MG63 (cell line): ENCODE measurements around the gene SLC24A3. TPM values are rescaled to one million over a fixed set of nuclear protein-coding genes. Genes with fewer than 3 reads are reported as not detected.
A peak's percentile ranks its signal among the peaks of the same experiment; 100 is the strongest.

ENCODE experiments used
- DNase-seq: peaks from one replicate; pipeline ENCODE4 v3.0.0-alpha.2; 2020
- H3K27me3 ChIP-seq: fragments of 250-450 bp; sonication (Bioruptor Pico); 2 replicates; pipeline ENCODE4 v1.5.1; 2020; ENCODE audit warnings: mild to moderate bottlenecking, moderate library complexity
- H3K36me3 ChIP-seq: fragments of 250-450 bp; sonication (Bioruptor Pico); 2 replicates; pipeline ENCODE4 v1.5.1; 2020; ENCODE audit warnings: mild to moderate bottlenecking, moderate library complexity
- H3K4me3 ChIP-seq: fragments of 250-450 bp; sonication (Bioruptor Pico); 2 replicates; pipeline ENCODE4 v1.5.1; 2020; ENCODE audit warnings: mild to moderate bottlenecking, moderate library complexity
- H3K9me3 ChIP-seq: fragments of 250-450 bp; sonication (Bioruptor Pico); 2 replicates; pipeline ENCODE4 v1.5.1; 2020; ENCODE audit warnings: mild to moderate bottlenecking, moderate library complexity
- total RNA-seq: library from RNA; depleted of rRNA; stranded (reverse); fragments of >200 nt; shearing (Covaris generic); gene quantifications from 2 replicates; pipeline ENCODE4 v1.2.3, GENCODE V29; 2014; ENCODE audit warnings: low replicate concordance

SLC24A3 gene
- total RNA-seq, 1 experiment from 2014 or later = not detected

DNA sequence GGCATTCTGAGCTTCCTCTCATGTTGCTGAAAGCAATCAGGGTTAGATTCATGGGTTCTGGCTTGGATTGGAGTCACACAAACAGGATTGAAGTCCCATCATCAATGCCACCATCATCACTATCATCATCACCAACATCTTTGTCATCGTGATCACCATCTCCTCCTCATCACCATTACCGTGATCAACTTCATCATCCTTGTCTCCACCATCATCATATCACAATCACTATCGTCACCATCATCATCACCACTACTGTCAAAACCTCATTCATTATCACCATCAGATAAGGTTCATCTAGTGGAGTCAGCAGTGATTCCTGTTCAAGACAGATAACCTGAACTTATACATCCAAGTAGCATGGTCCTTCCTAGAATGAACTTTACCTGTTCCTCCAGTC, 351.8 kb downstream of the SLC24A3 start:
- Histone ChIP-seq H3K27me3 (no peaks in the 10 kb centered on the region), H3K4me3 (no peak overlapping the region)
- no peak for DNase-seq

DNA sequence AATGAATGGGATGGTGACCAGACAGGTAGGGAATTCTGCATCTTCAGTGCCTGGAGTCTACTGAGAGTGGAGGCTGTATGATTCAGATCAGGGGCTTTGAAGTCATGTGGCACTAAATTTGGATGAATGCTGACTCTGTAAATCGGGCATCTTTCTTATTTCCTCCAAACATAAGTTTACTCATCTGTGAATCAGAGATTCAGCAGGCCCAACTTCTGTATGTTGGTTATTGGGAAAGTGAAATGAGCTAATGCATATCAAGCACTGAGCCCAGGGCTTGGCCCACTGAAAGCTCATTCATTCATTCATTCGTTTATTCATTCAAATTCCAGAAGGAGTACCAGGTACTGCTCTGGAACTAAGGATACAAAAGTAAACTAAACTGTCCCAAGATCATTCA, 353.3 kb downstream of the SLC24A3 start:
- Histone ChIP-seq H3K36me3 (no peaks in the 10 kb centered on the region), H3K9me3 (no peaks in the 10 kb centered on the region), H3K4me3 (no peak overlapping the region), H3K27me3 (no peaks in the 10 kb centered on the region)
- no peak for DNase-seq

More for the DNA sequence above, 351.8 kb downstream of the SLC24A3 start:
- Histone ChIP-seq H3K36me3 (no peaks in the 10 kb centered on the region), H3K9me3 (no peaks in the 10 kb centered on the region)

DNA sequence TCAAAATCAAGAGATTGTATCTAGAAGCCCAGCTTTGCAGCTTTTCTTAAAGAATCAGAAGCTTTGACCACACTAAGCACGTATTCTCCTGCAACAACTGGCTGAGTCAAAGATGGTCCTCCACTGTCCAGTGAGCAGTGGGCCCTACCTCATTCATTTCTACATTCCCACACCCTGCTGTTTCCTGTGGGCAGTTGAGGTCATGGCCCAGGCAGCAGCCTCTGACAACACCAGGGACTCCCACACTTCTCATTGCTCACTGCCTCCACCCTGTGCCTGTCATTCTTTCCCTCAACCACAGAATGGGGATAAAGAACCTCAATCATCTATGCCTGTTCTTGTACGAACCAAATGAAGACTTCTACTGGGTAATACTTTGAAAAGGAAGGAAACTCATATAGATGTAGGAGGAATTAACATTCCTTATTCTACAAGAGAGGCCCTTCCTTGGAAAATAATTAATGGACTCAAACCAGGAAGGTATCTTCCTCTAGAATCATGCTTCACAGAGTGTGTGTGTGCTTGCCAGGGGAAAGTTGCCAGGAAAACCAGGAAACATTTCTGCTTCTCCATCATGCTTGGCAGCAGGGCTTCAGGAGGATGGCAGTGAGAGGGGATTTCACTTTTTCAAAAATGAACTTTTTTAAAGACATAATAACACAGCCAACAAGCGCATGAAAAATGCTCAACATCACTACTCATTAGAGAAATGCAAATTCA, 353.9 kb downstream of the SLC24A3 start:
- Histone ChIP-seq H3K4me3 (no peak overlapping the region), H3K9me3 (no peaks in the 10 kb centered on the region), H3K36me3 (no peaks in the 10 kb centered on the region), H3K27me3 (no peaks in the 10 kb centered on the region)
- no peak for DNase-seq

DNA sequence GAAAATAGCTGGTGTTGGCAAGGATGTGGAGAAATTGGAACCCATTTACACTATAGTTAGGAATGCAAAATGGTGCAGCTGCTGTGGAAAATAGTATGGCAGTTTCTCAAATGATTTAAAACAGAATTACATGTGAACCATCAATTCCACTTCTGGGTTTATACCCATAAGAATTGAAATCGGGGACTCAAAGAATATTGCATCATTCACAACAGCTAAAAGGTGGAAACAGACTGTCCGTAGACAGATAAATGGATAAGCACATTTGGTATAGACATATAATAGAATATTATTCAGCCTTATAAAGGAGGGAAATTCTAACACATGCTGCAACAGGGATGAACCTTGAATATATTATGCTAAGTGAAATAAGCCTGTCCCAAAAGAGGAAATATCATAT, 355.7 kb downstream of the SLC24A3 start:
- H3K4me3 ChIP-seq = no peak overlapping the region
- DNase-seq = no peak
- no peaks in the 10 kb centered on the region for H3K9me3 ChIP-seq
- H3K27me3 ChIP-seq = no peaks in the 10 kb centered on the region
- no peaks in the 10 kb centered on the region for H3K36me3 ChIP-seq

DNA sequence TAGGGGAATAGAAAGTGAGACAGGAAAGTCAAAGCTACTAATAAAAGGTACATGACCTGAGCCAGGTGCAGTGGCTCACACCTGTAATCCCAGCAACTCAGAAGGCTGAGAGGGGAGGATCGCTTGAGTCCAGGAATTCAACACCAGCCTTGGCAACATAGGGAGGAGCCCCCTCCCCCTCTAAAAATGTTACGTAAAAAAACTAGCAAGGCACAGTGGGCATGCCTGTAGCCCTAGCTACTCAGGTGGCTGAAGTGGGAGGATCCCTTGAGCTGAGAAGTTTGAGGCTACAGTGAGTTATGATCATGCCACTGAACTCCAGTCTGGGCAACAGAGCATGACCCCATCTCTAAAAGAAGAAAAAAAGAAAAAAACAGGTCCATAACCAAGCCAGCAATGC, 359.6 kb downstream of the SLC24A3 start:
- Histone ChIP-seq H3K36me3 (no peaks in the 10 kb centered on the region), H3K4me3 (no peak overlapping the region), H3K9me3 (no peaks in the 10 kb centered on the region), H3K27me3 (no peaks in the 10 kb centered on the region)
- DNase-seq = no peak

DNA sequence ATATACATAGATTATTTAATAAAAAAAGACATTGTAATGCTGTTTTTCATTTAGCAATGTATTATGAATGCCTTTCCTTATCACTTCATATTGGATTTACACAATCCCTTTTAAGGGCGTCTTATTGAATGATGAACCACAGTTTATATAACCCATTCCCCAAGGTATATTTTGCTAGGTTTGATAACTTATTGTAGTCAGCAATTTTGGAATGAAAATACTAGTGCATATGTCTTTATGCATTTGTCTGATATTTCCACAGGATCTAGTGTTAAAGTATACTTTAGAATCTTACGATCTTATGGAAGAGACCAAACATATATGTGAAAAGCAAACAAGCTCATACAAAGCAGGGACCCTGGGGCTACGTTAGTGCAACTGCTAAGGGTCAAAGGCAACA, 365.2 kb downstream of the SLC24A3 start:
- no peaks in the 10 kb centered on the region for H3K27me3 ChIP-seq
- no peaks in the 10 kb centered on the region for H3K9me3 ChIP-seq
- DNase-seq = no peak
- no peak overlapping the region for H3K4me3 ChIP-seq
- no peaks in the 10 kb centered on the region for H3K36me3 ChIP-seq

DNA sequence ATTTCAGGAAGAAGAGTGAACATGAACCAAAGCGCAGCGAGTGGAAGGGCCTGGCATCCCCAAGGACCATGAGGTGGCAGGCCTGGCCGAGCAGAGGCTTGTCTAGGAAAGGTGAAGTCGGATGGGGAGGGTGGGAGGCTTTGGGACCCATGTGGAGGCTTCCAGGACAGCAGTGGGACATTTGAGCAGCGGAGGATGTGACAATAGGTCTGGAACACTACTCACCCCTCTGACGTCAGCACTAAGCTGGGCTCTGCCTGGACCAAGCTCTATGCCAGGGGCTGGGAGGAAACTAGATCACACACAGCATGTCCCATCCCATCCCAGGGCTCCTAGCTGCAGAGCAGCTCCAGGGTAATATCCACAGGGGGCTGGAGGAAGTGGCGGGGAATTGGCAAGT, 370.3 kb downstream of the SLC24A3 start:
- Histone ChIP-seq H3K36me3 (no peaks in the 10 kb centered on the region), H3K9me3 (no peaks in the 10 kb centered on the region), H3K27me3 (no peaks in the 10 kb centered on the region), H3K4me3 (no peak overlapping the region)
- no peak for DNase-seq

DNA sequence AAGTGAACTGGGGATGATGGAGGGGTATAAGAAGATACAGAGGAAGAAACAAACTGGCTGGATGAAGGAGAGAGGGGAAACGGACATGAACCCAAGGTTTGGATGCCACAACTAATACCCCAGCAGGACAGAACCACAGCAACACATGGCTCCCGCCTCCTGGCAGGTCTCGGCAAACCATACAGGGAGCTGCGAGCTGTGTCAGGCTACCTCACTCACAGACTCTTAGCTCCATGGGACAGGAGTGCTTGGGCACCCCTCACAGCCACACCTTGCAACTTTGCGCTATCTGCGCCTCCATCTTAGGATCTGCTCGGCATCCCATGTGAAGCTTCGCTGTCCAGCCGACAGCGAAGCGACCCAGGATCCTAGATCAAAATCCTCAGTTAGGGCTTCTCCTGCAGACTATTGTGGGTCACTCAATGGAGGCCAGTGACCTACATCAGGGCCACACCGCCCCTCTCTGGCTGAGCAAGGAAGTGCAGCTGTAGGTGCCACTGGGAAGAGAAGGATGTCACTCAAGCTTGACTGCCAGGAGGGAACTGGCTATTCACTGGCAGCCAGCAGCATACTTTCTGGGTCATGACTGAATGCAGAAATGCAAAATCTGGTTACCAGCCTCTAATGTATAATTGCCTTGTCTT, 371.2 kb downstream of the SLC24A3 start:
- Histone ChIP-seq H3K27me3 (no peaks in the 10 kb centered on the region), H3K4me3 (no peak overlapping the region), H3K9me3 (no peaks in the 10 kb centered on the region), H3K36me3 (no peaks in the 10 kb centered on the region)
- DNase-seq = peak; percentile 9

DNA sequence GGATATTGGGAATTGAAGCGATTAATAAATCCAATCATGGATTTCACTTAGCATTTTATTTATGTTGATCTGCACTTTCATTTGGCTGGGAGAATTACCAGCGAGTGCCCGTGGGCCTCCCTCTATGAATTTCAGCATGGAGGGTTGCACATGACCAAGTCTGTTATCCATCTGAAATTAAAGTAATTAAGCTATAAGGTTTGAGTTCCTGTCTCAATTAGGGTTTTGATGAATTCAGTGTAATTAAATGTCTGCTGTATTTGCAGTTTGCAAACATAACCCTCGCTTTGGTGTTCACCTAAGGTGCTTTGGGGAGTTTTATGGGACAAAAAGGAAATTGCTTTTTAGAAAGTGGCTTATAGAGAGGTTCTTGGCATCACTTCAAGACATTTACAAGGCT, 375.8 kb downstream of the SLC24A3 start:
- Histone ChIP-seq H3K27me3 (no peaks in the 10 kb centered on the region), H3K4me3 (no peak overlapping the region), H3K36me3 (no peaks in the 10 kb centered on the region), H3K9me3 (no peaks in the 10 kb centered on the region)
- DNase-seq = no peak

DNA sequence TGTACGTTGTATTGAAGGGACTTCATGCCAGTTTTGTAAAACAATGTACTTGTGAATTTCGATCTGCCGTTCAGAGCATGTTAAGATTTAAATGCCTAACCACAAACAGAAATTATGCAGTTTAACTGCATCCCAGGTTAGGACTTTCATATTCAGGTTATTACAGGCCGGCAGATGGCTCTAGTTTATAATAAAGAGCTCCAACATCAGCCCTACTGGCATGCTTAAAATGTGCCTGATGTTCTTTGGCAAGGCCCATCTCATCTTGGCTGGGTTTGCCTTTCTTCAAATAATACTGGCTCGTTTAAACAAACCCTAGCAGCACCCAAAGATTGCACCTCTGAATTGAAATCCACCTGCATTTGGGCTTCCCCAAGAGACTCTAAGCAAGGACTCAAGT, 376.3 kb downstream of the SLC24A3 start:
- no peaks in the 10 kb centered on the region for H3K9me3 ChIP-seq
- no peaks in the 10 kb centered on the region for H3K36me3 ChIP-seq
- H3K4me3 ChIP-seq = no peak overlapping the region
- H3K27me3 ChIP-seq = no peaks in the 10 kb centered on the region
- DNase-seq = no peak

DNA sequence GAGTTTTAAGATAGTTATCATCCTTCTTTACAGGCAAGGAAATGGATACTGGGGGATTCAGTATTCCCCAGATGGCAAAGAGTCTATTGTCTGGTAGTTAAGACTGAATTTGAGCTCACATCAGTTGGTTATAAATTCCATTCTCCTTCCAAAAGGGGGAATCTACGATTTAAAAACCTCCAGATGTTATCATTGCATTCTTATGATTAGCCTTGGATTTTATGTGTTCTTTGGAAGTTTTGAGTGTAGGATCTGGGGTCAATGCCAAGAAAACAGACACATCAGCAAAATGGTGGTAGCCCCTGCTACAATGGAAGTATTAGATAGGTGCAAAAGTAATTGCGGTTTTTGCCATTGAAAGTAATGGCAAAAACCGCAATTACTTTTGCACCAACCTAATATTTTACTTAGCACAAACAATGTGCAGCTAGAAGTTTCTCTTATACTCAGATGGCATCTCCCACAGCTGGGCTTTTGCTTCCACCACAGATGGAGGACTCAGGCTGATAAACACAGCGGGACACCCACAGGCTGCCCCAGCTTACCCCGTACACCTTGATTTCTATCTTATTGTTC, 377.4 kb downstream of the SLC24A3 start:
- no peaks in the 10 kb centered on the region for H3K27me3 ChIP-seq
- H3K36me3 ChIP-seq = no peaks in the 10 kb centered on the region
- no peak for DNase-seq

DNA sequence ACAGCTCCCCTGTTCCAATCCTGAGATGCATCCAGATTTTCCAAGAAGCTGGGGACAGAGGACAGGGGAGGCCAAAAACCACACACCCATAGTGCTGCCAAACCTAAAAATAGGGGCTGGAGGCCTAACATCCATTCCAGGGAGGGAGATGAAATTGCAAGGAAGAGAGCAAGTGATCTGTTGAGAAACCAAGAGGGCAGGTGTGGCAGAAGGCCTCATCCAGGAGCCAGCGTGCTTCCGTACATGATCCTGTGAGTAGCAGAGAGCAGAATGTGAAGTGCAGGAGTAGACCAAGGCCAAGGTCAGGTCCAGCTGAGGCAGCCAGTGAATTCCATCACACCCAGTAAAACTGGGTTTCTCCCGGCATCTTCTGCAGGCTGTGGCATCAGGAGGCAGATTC, 377.9 kb downstream of the SLC24A3 start:
- Histone ChIP-seq H3K4me3 (no peak overlapping the region), H3K27me3 (no peaks in the 10 kb centered on the region), H3K9me3 (no peaks in the 10 kb centered on the region), H3K36me3 (no peaks in the 10 kb centered on the region)
- no peak for DNase-seq

More for the DNA sequence above, 377.4 kb downstream of the SLC24A3 start:
- Histone ChIP-seq H3K4me3 (no peak overlapping the region), H3K9me3 (no peaks in the 10 kb centered on the region)

DNA sequence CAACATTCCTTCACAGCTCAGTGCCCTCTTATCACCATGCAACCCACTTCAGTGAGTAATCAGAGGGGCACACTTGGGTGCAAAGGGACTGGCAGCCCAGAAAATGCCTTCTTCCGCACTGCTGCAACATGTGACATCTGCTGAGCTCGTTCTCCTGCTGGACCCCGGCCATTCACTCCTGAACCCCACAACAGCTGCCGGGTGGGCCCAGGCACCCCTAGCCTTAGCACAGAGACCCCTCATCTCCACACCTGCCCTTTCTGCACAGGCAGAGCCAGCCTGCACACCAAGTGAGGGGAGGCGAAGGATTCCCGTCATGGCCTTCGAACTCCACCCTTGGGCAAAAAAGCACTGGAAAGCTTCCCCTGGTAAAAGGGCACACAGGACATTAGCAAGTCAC, 381.3 kb downstream of the SLC24A3 start:
- DNase-seq = no peak
- Histone ChIP-seq H3K27me3 (no peaks in the 10 kb centered on the region), H3K9me3 (no peaks in the 10 kb centered on the region), H3K36me3 (no peaks in the 10 kb centered on the region), H3K4me3 (no peak overlapping the region)

DNA sequence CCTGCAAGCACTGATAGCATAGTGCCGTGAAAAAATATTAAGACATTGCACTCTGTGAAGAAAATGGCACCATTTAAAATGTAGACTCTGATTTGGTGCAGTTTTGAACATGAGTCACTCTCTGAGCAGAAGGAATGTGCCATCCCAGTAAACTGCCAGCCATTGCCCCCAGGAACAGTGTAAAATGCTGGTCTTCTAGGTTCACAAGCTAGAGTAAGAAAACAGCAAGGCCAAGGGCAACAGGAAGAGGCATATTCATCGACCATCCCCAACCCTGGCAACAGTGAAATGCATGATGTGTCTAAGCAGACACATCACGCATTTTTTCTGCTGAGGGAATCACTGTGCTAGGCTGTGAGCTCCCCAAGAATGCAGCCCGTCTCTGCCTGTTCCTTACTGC, 382.5 kb downstream of the SLC24A3 start:
- H3K27me3 ChIP-seq = no peaks in the 10 kb centered on the region
- H3K4me3 ChIP-seq = no peak overlapping the region
- no peaks in the 10 kb centered on the region for H3K36me3 ChIP-seq
- no peaks in the 10 kb centered on the region for H3K9me3 ChIP-seq
- DNase-seq = no peak

DNA sequence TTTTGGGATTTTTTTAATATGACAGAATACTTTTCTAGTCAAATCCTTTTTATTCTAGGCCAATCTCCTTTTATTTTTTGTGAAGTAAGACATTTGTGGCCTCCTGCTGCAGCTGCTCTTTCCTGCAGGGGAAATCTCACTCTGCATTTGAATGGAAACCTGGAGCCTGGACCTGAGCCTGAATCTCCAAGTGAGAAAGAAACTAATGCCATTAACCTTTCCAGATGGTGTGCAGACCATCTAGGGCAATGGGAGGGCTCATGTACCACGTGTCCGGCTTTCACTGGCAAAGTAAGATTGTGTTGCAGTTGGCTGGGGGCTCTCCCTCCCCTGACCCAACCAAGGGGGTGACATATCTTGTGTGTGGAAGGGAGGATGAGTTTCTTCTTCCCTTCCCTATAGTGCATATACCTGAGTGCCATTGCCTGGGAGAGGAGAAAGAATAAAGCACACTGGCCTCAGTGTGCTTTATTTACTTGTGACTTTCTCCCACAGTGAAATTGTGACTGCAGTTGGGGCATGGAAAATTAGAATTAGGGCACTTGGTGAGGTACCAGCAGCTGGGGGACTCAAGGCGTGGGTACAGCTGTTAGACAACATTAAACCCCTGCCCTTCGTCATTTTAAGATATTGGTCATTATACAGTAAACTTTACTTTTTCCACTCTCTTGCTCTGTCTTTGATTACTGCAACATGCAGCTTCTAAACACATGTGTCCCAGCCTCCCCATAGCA, 385.8 kb downstream of the SLC24A3 start:
- DNase-seq = no peak
- Histone ChIP-seq H3K27me3 (no peaks in the 10 kb centered on the region), H3K9me3 (no peaks in the 10 kb centered on the region), H3K4me3 (no peak overlapping the region), H3K36me3 (no peaks in the 10 kb centered on the region)

DNA sequence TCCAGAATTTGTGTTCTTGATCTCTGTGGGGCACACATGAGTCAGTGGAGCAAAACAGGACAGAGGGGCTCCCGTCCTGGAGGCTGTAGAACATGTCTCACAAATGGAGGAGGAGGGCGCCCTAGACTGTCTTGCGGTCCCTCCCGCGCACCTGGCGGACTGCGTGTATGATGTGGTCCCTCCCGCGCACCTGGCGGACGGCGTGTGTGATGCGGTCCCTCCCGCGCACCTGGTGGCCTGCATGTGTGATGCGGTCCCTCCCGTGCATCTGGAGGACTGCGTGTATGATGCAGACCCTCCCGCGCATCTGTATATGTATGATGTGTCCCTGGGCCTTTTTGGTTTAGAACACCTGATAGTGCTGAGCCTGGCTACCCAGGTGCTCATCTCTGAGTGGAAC, 386.8 kb downstream of the SLC24A3 start:
- Histone ChIP-seq H3K27me3 (no peaks in the 10 kb centered on the region), H3K4me3 (no peak overlapping the region), H3K9me3 (no peaks in the 10 kb centered on the region), H3K36me3 (no peaks in the 10 kb centered on the region)
- DNase-seq = no peak

DNA sequence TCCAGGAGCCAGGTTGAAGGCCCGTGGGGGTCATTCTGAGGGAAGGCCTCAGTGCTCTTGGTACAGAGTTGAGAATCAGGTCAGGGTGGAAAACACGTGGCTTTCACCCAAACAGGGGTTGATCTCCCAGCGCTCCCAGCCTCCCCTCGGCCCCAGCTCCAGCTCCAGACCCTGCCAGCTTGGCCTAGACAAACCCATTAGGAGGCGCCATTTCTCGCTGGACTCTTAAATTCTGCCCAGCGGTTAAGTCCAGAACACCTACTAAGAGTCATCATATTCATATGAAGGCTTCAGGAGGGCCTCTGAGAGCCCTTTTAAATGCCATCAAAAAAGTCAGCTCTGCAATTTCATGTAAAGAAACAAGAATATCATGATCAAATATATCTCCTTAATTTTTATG, 387.6 kb downstream of the SLC24A3 start:
- no peak for DNase-seq
- no peaks in the 10 kb centered on the region for H3K27me3 ChIP-seq
- H3K9me3 ChIP-seq = no peaks in the 10 kb centered on the region
- no peak overlapping the region for H3K4me3 ChIP-seq
- H3K36me3 ChIP-seq = no peaks in the 10 kb centered on the region
